ENCODE measurements around the gene SNCAIP. TPM values are rescaled to one million over a fixed set of nuclear protein-coding genes. Genes with fewer than 3 reads are reported as not detected.

The SNCAIP gene
- total RNA-seq, 4 donors from 2014 or later, result 0.57 to 12.4 (median 1.7) TPM

DNA sequence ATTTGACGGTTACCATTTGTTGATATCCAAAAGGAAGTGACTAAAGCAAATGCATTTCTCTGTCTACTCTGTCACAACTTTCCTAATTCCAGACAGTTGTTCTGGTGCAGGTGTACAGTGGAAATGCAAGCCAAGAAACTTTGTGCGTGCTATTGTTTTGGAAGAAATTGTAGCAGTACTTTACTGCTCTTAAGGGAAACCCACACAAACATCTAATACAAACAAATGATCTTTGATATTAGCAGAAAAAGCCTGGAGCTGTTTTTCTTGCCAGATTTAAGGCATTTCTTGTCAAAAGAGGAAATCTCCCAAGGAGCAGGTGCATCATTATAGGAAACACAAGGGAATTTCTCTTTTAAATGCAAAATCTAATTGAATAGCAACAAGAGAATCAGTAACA lies 2.0 kb downstream of the SNCAIP start:
- Histone ChIP-seq H3K4me3 (no peak overlapping the region), H3K9me3 (no peaks in the 10 kb centered on the region), H3K36me3 (no peaks in the 10 kb centered on the region), H3K4me1 (peaks cover 0 to 9% (median 0%) of the 10 kb centered on the region in 4 donors), H3K27me3 (no peaks in the 10 kb centered on the region), H3K27ac (no peak overlapping the region)
- no peak for DNase-seq
- TF ChIP-seq, protein P1, sequence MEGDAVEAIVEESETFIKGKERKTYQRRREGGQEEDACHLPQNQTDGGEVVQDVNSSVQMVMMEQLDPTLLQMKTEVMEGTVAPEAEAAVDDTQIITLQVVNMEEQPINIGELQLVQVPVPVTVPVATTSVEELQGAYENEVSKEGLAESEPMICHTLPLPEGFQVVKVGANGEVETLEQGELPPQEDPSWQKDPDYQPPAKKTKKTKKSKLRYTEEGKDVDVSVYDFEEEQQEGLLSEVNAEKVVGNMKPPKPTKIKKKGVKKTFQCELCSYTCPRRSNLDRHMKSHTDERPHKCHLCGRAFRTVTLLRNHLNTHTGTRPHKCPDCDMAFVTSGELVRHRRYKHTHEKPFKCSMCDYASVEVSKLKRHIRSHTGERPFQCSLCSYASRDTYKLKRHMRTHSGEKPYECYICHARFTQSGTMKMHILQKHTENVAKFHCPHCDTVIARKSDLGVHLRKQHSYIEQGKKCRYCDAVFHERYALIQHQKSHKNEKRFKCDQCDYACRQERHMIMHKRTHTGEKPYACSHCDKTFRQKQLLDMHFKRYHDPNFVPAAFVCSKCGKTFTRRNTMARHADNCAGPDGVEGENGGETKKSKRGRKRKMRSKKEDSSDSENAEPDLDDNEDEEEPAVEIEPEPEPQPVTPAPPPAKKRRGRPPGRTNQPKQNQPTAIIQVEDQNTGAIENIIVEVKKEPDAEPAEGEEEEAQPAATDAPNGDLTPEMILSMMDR (IDR thresholded peaks at IDR 0.05), result no peak
- TF ChIP-seq POLR2A (IDR thresholded peaks at IDR 0.05), result no peak

DNA sequence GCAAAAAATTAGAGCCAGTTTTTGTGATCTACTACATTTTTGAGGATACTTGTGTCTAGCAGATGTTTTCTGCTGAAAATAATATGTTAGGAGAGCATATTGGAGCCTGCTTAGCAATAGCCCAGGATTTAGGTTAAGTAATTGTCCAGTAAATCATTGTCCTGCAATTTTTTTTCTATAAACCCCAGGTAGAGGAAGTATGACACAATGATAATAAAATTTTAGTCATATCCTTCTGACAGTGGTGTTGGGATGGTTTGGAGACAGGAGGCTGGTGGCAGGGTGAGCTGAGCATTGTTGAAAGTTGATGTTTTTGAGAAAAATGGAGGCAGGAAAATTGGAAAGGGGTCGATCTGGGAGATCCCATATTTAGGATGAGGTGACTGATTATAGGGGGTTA lies 3.5 kb downstream of the SNCAIP start:
- Histone ChIP-seq H3K9me3 (no peaks in the 10 kb centered on the region), H3K27me3 (no peaks in the 10 kb centered on the region), H3K4me1 (peaks cover 0 to 9% (median 0%) of the 10 kb centered on the region in 4 donors), H3K27ac (no peak overlapping the region), H3K4me3 (no peak overlapping the region), H3K36me3 (no peaks in the 10 kb centered on the region)
- TF ChIP-seq, protein P1 (IDR thresholded peaks at IDR 0.05), result no peak
- no peak for TF ChIP-seq POLR2A (IDR thresholded peaks at IDR 0.05)
- DNase-seq, result no peak

DNA sequence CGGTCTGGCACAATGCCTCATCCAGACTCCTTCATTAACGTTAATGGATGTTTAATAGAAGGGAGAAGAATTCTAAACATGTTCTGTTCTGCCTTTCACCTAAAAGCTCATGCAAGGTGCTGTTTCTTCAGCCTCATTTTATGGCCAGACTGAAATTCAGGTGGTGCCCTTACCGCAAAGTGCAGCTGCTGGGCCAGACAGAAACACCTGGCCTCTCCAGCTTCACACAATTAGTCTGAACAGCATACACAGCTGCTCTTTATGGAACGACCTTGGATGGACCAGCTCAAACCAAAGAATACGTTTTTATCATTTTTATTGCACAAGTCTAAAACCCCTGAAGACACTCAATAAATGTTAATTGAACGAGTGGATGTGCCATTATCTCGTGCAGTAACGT lies 4.6 kb downstream of the SNCAIP start:
- no peaks in the 10 kb centered on the region for H3K27me3 ChIP-seq
- H3K4me1 ChIP-seq, result peaks cover 0 to 9% (median 0%) of the 10 kb centered on the region in 4 donors
- no peaks in the 10 kb centered on the region for H3K9me3 ChIP-seq
- no peak for TF ChIP-seq POLR2A (IDR thresholded peaks at IDR 0.05)
- TF ChIP-seq, protein P1 (IDR thresholded peaks at IDR 0.05), result no peak
- no peak overlapping the region for H3K27ac ChIP-seq
- H3K36me3 ChIP-seq, result no peaks in the 10 kb centered on the region
- DNase-seq, result no peak
- no peak overlapping the region for H3K4me3 ChIP-seq

DNA sequence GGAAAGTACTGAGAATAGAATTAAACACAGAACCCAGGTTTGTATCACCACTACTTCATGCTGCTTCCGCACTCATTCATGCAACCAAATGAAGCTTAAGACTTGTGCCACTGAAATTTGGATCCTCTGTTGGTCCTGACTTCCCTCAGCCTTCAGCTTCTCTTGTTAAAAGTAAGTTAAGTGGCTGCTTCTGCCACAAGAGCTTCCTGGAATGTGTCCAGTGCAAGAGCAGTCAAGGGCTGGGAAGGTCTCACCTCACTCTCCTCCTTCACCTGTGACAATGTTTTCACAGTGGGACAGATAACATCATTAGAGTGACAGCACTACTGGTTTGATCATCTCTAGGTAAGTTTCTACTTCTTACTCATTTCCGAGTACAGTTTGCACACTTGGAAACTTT lies 7.9 kb downstream of the SNCAIP start:
- H3K36me3 ChIP-seq, result no peaks in the 10 kb centered on the region
- H3K27me3 ChIP-seq, result no peaks in the 10 kb centered on the region
- TF ChIP-seq POLR2A (IDR thresholded peaks at IDR 0.05), result no peak
- TF ChIP-seq, protein P1 (IDR thresholded peaks at IDR 0.05), result no peak
- no peak overlapping the region for H3K4me3 ChIP-seq
- no peak overlapping the region for H3K27ac ChIP-seq
- DNase-seq, result no peak
- H3K9me3 ChIP-seq, result no peaks in the 10 kb centered on the region
- no peaks in the 10 kb centered on the region for H3K4me1 ChIP-seq

DNA sequence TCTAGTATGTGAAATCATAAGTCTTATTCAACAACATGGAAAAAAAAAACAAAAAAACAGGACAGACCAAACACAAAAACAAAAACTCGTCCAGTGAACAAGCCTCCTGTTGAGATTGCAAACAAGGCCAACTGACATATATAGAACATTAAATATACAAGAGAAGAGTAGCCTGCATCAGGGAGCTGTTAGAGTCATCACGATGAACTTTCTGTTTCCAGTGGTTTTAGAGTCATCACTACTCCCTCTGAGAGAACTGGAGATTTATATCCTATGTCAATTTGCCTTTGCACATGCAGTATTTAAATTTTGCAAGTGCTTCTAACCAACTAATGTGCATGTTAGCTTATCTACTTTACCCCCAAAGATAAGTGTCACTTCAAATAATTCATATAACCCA lies 9.9 kb downstream of the SNCAIP start:
- TF ChIP-seq, protein P1 (IDR thresholded peaks at IDR 0.05), result no peak
- no peak for TF ChIP-seq POLR2A (IDR thresholded peaks at IDR 0.05)
- Histone ChIP-seq H3K36me3 (no peaks in the 10 kb centered on the region), H3K27ac (no peak overlapping the region), H3K27me3 (no peaks in the 10 kb centered on the region), H3K4me1 (no peaks in the 10 kb centered on the region), H3K9me3 (no peaks in the 10 kb centered on the region), H3K4me3 (no peak overlapping the region)
- DNase-seq, result no peak
